H9 (cell line): Measurements from ENCODE around the gene ITLN1. TPM values are rescaled to one million over a fixed set of nuclear protein-coding genes. Genes with fewer than 3 reads are reported as not detected.

Source experiments
- DNase-seq: peaks from one replicate; pipeline ENCODE4 v3.0.0-alpha.2; 2017
- H2AFZ ChIP-seq: one replicate; pipeline ENCODE4 v1.6.1; 2013; ENCODE audit warnings: mild to moderate bottlenecking, low read length, control low read depth, moderate library complexity
- H2AK5ac ChIP-seq: 2 replicates; pipeline ENCODE4 v1.6.1; 2013; ENCODE audit warnings: low read length, control low read depth, mixed read lengths; ENCODE audit not compliant: insufficient read length
- H2BK120ac ChIP-seq: one replicate; pipeline ENCODE4 v1.6.1; 2013; ENCODE audit warnings: low read depth, mild to moderate bottlenecking, low read length, control low read depth, inconsistent platforms; ENCODE audit not compliant: poor library complexity, severe bottlenecking
- H2BK12ac ChIP-seq: 2 replicates; pipeline ENCODE4 v1.6.1; 2013; ENCODE audit warnings: low read length, control low read depth, mixed read lengths, low read depth; ENCODE audit not compliant: insufficient read length
- H2BK15ac ChIP-seq: 2 replicates; pipeline ENCODE4 v1.6.1; 2013; ENCODE audit warnings: low read depth, low read length, control low read depth
- H2BK20ac ChIP-seq: one replicate; pipeline ENCODE4 v1.6.1; 2013; ENCODE audit warnings: low read depth, mild to moderate bottlenecking, low read length, control low read depth, inconsistent platforms; ENCODE audit not compliant: poor library complexity, severe bottlenecking
- H2BK5ac ChIP-seq: 2 replicates; pipeline ENCODE4 v1.6.1; 2013; ENCODE audit warnings: low read length, control low read depth, mixed read lengths; ENCODE audit not compliant: insufficient read length
- H3K14ac ChIP-seq: 2 replicates; pipeline ENCODE4 v1.6.1; 2013; ENCODE audit warnings: low read length, control low read depth; ENCODE audit not compliant: insufficient read depth
- H3K18ac ChIP-seq: 2 replicates; pipeline ENCODE4 v1.6.1; 2013; ENCODE audit warnings: low read depth, mild to moderate bottlenecking, mixed read lengths, low read length, control low read depth; ENCODE audit not compliant: insufficient read length
- H3K23ac ChIP-seq: 2 replicates; pipeline ENCODE4 v1.6.1; 2013; ENCODE audit warnings: low read length, control low read depth, mixed read lengths, low read depth; ENCODE audit not compliant: insufficient read length
- H3K23me2 ChIP-seq: 2 replicates; pipeline ENCODE4 v1.6.1; 2013; ENCODE audit warnings: low read depth, mild to moderate bottlenecking, mixed read lengths, low read length, control low read depth; ENCODE audit not compliant: insufficient read length, poor library complexity, severe bottlenecking
- H3K27ac ChIP-seq: 2 replicates; pipeline ENCODE4 v1.5.1; 2013; ENCODE audit warnings: low read length, control low read depth, mixed read lengths, low read depth; ENCODE audit not compliant: insufficient read length
- H3K27me3 ChIP-seq: 2 replicates; pipeline ENCODE4 v1.6.1; 2013; ENCODE audit warnings: low read length, control low read depth, inconsistent platforms; ENCODE audit not compliant: insufficient read depth
- H3K4ac ChIP-seq: 2 replicates; pipeline ENCODE4 v1.6.1; 2013; ENCODE audit warnings: low read depth, mild to moderate bottlenecking, control low read depth, inconsistent platforms, low read length, moderate library complexity
- H3K4me1 ChIP-seq: 2 replicates; pipeline ENCODE4 v1.6.1; 2013; ENCODE audit warnings: low read length, control low read depth, inconsistent platforms; ENCODE audit not compliant: insufficient read depth
- H3K4me2 ChIP-seq: 2 replicates; pipeline ENCODE4 v1.6.1; 2013; ENCODE audit warnings: low read length, control low read depth, mixed read lengths; ENCODE audit not compliant: insufficient read length, insufficient read depth
- H3K56ac ChIP-seq: 2 replicates; pipeline ENCODE4 v1.6.1; 2013; ENCODE audit warnings: low read depth, mild to moderate bottlenecking, mixed read lengths, low read length, control low read depth; ENCODE audit not compliant: insufficient read length
- H3K79me1 ChIP-seq: 2 replicates; pipeline ENCODE4 v1.6.1; 2013; ENCODE audit warnings: low read depth, mild to moderate bottlenecking, moderate library complexity, low read length, control low read depth, inconsistent platforms; ENCODE audit not compliant: insufficient read depth, poor library complexity, severe bottlenecking
- H3K79me2 ChIP-seq: 2 replicates; pipeline ENCODE4 v1.6.1; 2013; ENCODE audit warnings: low read length, control low read depth, inconsistent platforms; ENCODE audit not compliant: insufficient read depth
- H3K9ac ChIP-seq: 2 replicates; pipeline ENCODE4 v1.6.1; 2013; ENCODE audit warnings: low read length, control low read depth, mixed read lengths; ENCODE audit not compliant: insufficient read length; ENCODE audit errors: extremely low read depth
- H3K9me3 ChIP-seq: one replicate; pipeline ENCODE4 v1.6.1; 2013; ENCODE audit warnings: low read depth, low read length, inconsistent platforms; ENCODE audit not compliant: control insufficient read depth
- H3T11ph ChIP-seq: one replicate; pipeline ENCODE4 v1.6.1; 2013; ENCODE audit warnings: mild to moderate bottlenecking, low read length, control low read depth, inconsistent platforms
- H4K20me1 ChIP-seq: one replicate; pipeline ENCODE4 v1.6.1; 2013; ENCODE audit not compliant: control insufficient read depth, insufficient read length, insufficient read depth
- H4K5ac ChIP-seq: 2 replicates; pipeline ENCODE4 v1.6.1; 2013; ENCODE audit warnings: low read depth, mild to moderate bottlenecking, mixed read lengths, low read length, control low read depth; ENCODE audit not compliant: insufficient read length
- H4K8ac ChIP-seq: replicated peaks from 2 replicates; pipeline ENCODE4 v1.6.1; 2013; ENCODE audit warnings: low read length, control low read depth, mixed read lengths, low read depth; ENCODE audit not compliant: insufficient read length
- H4K91ac ChIP-seq: 2 replicates; pipeline ENCODE4 v1.6.1; 2013; ENCODE audit warnings: low read depth, mild to moderate bottlenecking, moderate library complexity, mixed read lengths, low read length, control low read depth; ENCODE audit not compliant: insufficient read length
- H3K27ac Mint-ChIP-seq, 3 experiments: 2 replicates in 2 of 3; 3 replicates in 1 of 3; pipeline ENCODE4 v1.8.0; 2020 to 2021; ENCODE audit warnings: mixed read lengths in 3 of 3, mild to moderate bottlenecking in 1 of 3, moderate library complexity in 1 of 3
- H3K27me3 Mint-ChIP-seq: 2 replicates; pipeline ENCODE4 v1.8.0; 2021; ENCODE audit warnings: low read depth, mild to moderate bottlenecking, moderate library complexity, mixed read lengths
- H3K36me3 Mint-ChIP-seq, 3 experiments: 2 replicates in 2 of 3; 3 replicates in 1 of 3; pipeline ENCODE4 v1.8.0; 2020 to 2021; ENCODE audit warnings: low read depth in 3 of 3, mixed read lengths in 3 of 3; ENCODE audit not compliant: insufficient read depth in 1 of 3
- H3K4me1 Mint-ChIP-seq, 2 experiments: 2 replicates each; pipeline ENCODE4 v1.8.0; 2020; ENCODE audit warnings: mixed read lengths in 2 of 2
- H3K4me3 Mint-ChIP-seq, 2 experiments: 2 replicates in 1 of 2; 3 replicates in 1 of 2; pipeline ENCODE4 v1.8.0; 2020 to 2021; ENCODE audit warnings: mild to moderate bottlenecking in 2 of 2, mixed read lengths in 2 of 2, moderate library complexity in 1 of 2
- H3K9me3 Mint-ChIP-seq, 2 experiments: 2 replicates in 1 of 2; 3 replicates in 1 of 2; pipeline ENCODE4 v1.8.0; 2020; ENCODE audit warnings: mild to moderate bottlenecking in 2 of 2, mixed read lengths in 2 of 2, moderate library complexity in 1 of 2
- CTCF ChIP-seq: fragments of 200-600 bp; sonication (generic); conservative IDR thresholded peaks from 3 replicates; pipeline ENCODE4 v1.8.0; 2021; ENCODE audit warnings: antibody characterized with exemption, mild to moderate bottlenecking
- WGBS: extraction: QIAGEN DNeasy Blood & Tissue Kit; methylation state at CpG from one replicate; pipeline ENCODE4 v1.1.7; 2013; ENCODE audit warnings: missing lambda C conversion rate, low lambda C conversion rate, mixed read lengths; ENCODE audit not compliant: insufficient read length; ENCODE audit errors: extremely low coverage; 5-methylcytosine and 5-hydroxymethylcytosine counted together
- total RNA-seq: library from RNA; stranded (reverse); gene quantifications from 2 replicates; pipeline ENCODE4 v1.2.1, GENCODE V29; 2021

ITLN1 gene
- total RNA-seq, 1 experiment from 2014 or later: not detected

- Histone ChIP-seq H3K27me3 (no peaks in the 10 kb centered on the region), H3K4me1 (no peaks in the 10 kb centered on the region), H3K27ac (no peak overlapping the region), H4K20me1 (no peaks in the 10 kb centered on the region), H2BK5ac (no peak overlapping the region), H2BK15ac (no peak overlapping the region), H4K8ac (no peak overlapping the region), H3K9ac (no peak overlapping the region), H2AFZ (no peak overlapping the region), H2BK20ac (no peak overlapping the region), H4K91ac (no peak overlapping the region), H3K4ac (no peak overlapping the region), H3K4me2 (no peak overlapping the region), H3K79me1 (no peaks in the 10 kb centered on the region), H3K18ac (no peak overlapping the region), H2BK12ac (no peak overlapping the region), H3K23me2 (no peaks in the 10 kb centered on the region), H4K5ac (no peak overlapping the region), H3K9me3 (no peaks in the 10 kb centered on the region), H2BK120ac (no peak overlapping the region), H3K14ac (no peak overlapping the region), H3K23ac (no peak overlapping the region), H3K56ac (no peak overlapping the region), H3K79me2 (no peaks in the 10 kb centered on the region), H2AK5ac (no peak overlapping the region), H3T11ph (no peak overlapping the region)
- DNase-seq: no peak
- Mint-ChIP-seq H3K9me3 (no peaks in the 10 kb centered on the region), H3K27me3 (no peaks in the 10 kb centered on the region), H3K4me3 (no peak overlapping the region), H3K36me3 (no peaks in the 10 kb centered on the region), H3K4me1 (peaks cover 14 to 15% of the 10 kb centered on the region in 2 experiments), H3K27ac (peak overlapping the region in 1 of 3 experiments; percentile 54; a peak in 1 of 7 replicates)
- WGBS: no CpG with 5 or more reads among the region's 7 CpGs
- TF ChIP-seq CTCF: no peak
Measured at GRCh38 chr1:160838888-160839287, 46.1 kb downstream of the ITLN1 start.
